K562 (cell line): Measurements from ENCODE around the gene LRP2. TPM values are rescaled to one million over a fixed set of nuclear protein-coding genes. Genes with fewer than 3 reads are reported as not detected.

ENCODE experiments used
- ATAC-seq: fragments of 200-7000 bp; cut with Tn5 transposase; 3 replicates; pipeline ENCODE4 v1.9.1; 2020; ENCODE audit warnings: moderate library complexity
- BruUV-seq: library from RNA; stranded (reverse); fragments of 400-500 nt; replicated peaks from 2 replicates; lab custom pipeline; 2021; lab: Mats Ljungman, UMichigan
- CTCF ChIA-PET: fragments of 300-600 bp; formaldehyde crosslinking; extraction: SDS; loops from one replicate; lab custom pipeline; 2021; ENCODE audit warnings: low intra/inter-chr PET ratio; lab: Yijun Ruan, JAX
- POLR2A ChIA-PET: fragments of 300-600, 350-650 bp; sonication (Branson Sonifier 250); formaldehyde crosslinking; extraction: SDS; loops from one replicate; lab custom pipeline; 2021; ENCODE audit warnings: antibody characterized with exemption, inconsistent platforms; lab: Yijun Ruan, JAX
- DNase-seq, 4 experiments: peaks; one replicate each; pipeline versions ENCODE4 v3.0.0 to v3.0.0-alpha.2; 2011 to 2018; ENCODE audit warnings: low spot score in 3 of 4, mixed read lengths in 3 of 4; ENCODE audit errors: extremely low read depth in 1 of 4
- FAIRE-seq: peaks from 2 replicates; lab custom pipeline; 2011; peaks lifted over from hg19 to GRCh38; lab: Jason Lieb, UNC
- H2AFZ ChIP-seq: 2 replicates; pipeline ENCODE4 v1.6.0; 2011; ENCODE audit warnings: low read depth, low read length, control low read depth, inconsistent platforms
- H3K27ac ChIP-seq: fragments of 200-600 bp; 3 replicates; pipeline ENCODE4 v1.8.0; 2011; ENCODE audit warnings: low read depth, mild to moderate bottlenecking, control low read depth, inconsistent platforms, low read length, moderate library complexity, mixed read lengths; ENCODE audit errors: extremely low read depth
- H3K27me3 ChIP-seq, 2 experiments: fragments of 300-600 bp in 1 of 2; 2 replicates in 1 of 2; 3 replicates in 1 of 2; pipeline versions ENCODE4 v1.6.0 to v1.8.0; 2011; ENCODE audit warnings: inconsistent platforms in 2 of 2, low read length in 2 of 2, mild to moderate bottlenecking in 1 of 2, mixed read lengths in 1 of 2, moderate library complexity in 1 of 2; ENCODE audit not compliant: control insufficient read depth in 2 of 2, insufficient read depth in 2 of 2
- H3K36me3 ChIP-seq: fragments of 300-600 bp; 3 replicates; pipeline ENCODE4 v1.8.0; 2011; ENCODE audit warnings: mild to moderate bottlenecking, low read length, inconsistent platforms; ENCODE audit not compliant: control insufficient read depth, insufficient read depth
- H3K4me1 ChIP-seq, 2 experiments: fragments of 200-600 bp in 1 of 2; replicated peaks in 1 of 2; 2 replicates in 1 of 2; 3 replicates in 1 of 2; pipeline versions ENCODE4 v1.5.1 to v1.8.0; 2011; ENCODE audit warnings: inconsistent platforms in 2 of 2, low read length in 2 of 2, mild to moderate bottlenecking in 1 of 2, mixed read lengths in 1 of 2, moderate library complexity in 1 of 2; ENCODE audit not compliant: control insufficient read depth in 2 of 2, insufficient read depth in 2 of 2
- H3K4me2 ChIP-seq: 2 replicates; pipeline ENCODE4 v1.6.1; 2011; ENCODE audit warnings: low read length, control low read depth, inconsistent platforms, mixed read lengths; ENCODE audit not compliant: insufficient read depth
- H3K4me3 ChIP-seq: fragments of 200-600 bp; sonication (generic), shearing (Covaris generic); 2 replicates; pipeline ENCODE4 v1.5.1; 2016; ENCODE audit warnings: control low read depth, inconsistent platforms
- H3K79me2 ChIP-seq: fragments of 200-600 bp; 3 replicates; pipeline ENCODE4 v1.8.0; 2011; ENCODE audit warnings: low read length, inconsistent platforms; ENCODE audit not compliant: control insufficient read depth, insufficient read depth
- H3K9ac ChIP-seq, 2 experiments: 2 replicates each; pipeline versions ENCODE4 v1.6.0 to v1.6.1; 2011; ENCODE audit warnings: low read depth in 2 of 2, low read length in 2 of 2, control low read depth in 1 of 2, inconsistent platforms in 1 of 2, mild to moderate bottlenecking in 1 of 2, mixed read lengths in 1 of 2; ENCODE audit not compliant: insufficient read depth in 1 of 2
- H3K9me1 ChIP-seq: one replicate; pipeline ENCODE4 v1.6.0; 2011; ENCODE audit warnings: inconsistent platforms, mild to moderate bottlenecking, low read length, moderate library complexity; ENCODE audit not compliant: control insufficient read depth, insufficient read depth
- H3K9me3 ChIP-seq: replicated peaks from 2 replicates; pipeline ENCODE4 v1.5.1; 2011; ENCODE audit warnings: low read depth, low read length, inconsistent platforms; ENCODE audit not compliant: control insufficient read depth, insufficient read depth
- H4K20me1 ChIP-seq: replicated peaks from 2 replicates; pipeline ENCODE4 v1.6.1; 2011; ENCODE audit warnings: low read length, inconsistent platforms, mixed read lengths; ENCODE audit not compliant: control insufficient read depth, insufficient read depth
- BACH1 ChIP-seq: fragments of 200-800 bp; sonication (Bioruptor generic); IDR thresholded peaks from 2 replicates; pipeline ENCODE4 v1.6.1; 2016; ENCODE audit warnings: missing genetic modification characterization, missing compliant biosample characterization
- CEBPB ChIP-seq: fragments of 450-650 bp; IDR thresholded peaks from 2 replicates; pipeline ENCODE4 v1.6.1; 2016; ENCODE audit warnings: missing genetic modification characterization, missing compliant biosample characterization
- GATAD2B ChIP-seq: fragments of 450-650 bp; IDR thresholded peaks from 2 replicates; pipeline ENCODE4 v1.6.1; 2017; ENCODE audit warnings: mild to moderate bottlenecking, borderline replicate concordance
- GTF2B ChIP-seq: IDR thresholded peaks from 2 replicates; pipeline ENCODE4 v1.6.1; 2011; ENCODE audit not compliant: insufficient read length; ENCODE audit errors: extremely low read depth
- KLF10 ChIP-seq: fragments of 250-450 bp; sonication (Bioruptor Pico); IDR thresholded peaks from 2 replicates; pipeline ENCODE4 v1.6.1; 2021; ENCODE audit warnings: matching md5 sums
- MCM2 ChIP-seq: fragments of 450-650 bp; IDR thresholded peaks from 2 replicates; pipeline ENCODE4 v1.6.1; 2017; ENCODE audit warnings: low read depth, mild to moderate bottlenecking
- PRPF4 ChIP-seq: fragments of 200-400 bp; formaldehyde crosslinking; IDR thresholded peaks from one replicate; pipeline ENCODE4 v1.6.1; 2017; ENCODE audit warnings: low read length, low read depth, mild to moderate bottlenecking; ENCODE audit not compliant: insufficient read depth, poor library complexity, severe bottlenecking
- TCFL5 ChIP-seq: fragments of 250-450 bp; sonication (Bioruptor Pico); conservative IDR thresholded peaks from 2 replicates; pipeline ENCODE4 v1.6.1; 2021; ENCODE audit warnings: mild to moderate bottlenecking, moderate library complexity, matching md5 sums
- THRAP3 ChIP-seq: fragments of 450-650 bp; IDR thresholded peaks from 2 replicates; pipeline ENCODE4 v1.6.1; 2016; ENCODE audit warnings: mild to moderate bottlenecking, inconsistent platforms, borderline replicate concordance
- THRB ChIP-seq: fragments of 450-650 bp; formaldehyde crosslinking; conservative IDR thresholded peaks from 2 replicates; pipeline ENCODE4 v1.4.0; 2022; ENCODE audit warnings: mild to moderate bottlenecking, missing genetic modification characterization
- TRIM28 ChIP-seq: fragments of 450-650 bp; IDR thresholded peaks from 2 replicates; pipeline ENCODE4 v1.6.1; 2017
- USF2 ChIP-seq: sonication (generic); formaldehyde crosslinking; IDR thresholded peaks from 2 replicates; pipeline ENCODE4 v1.5.0; 2020; ENCODE audit warnings: missing genetic modification reagents
- XRCC3 ChIP-seq: fragments of 450-650 bp; IDR thresholded peaks from 2 replicates; pipeline ENCODE4 v1.6.1; 2017; ENCODE audit warnings: mild to moderate bottlenecking, moderate library complexity
- ZFP91 ChIP-seq: sonication (generic); formaldehyde crosslinking; IDR thresholded peaks from 2 replicates; pipeline ENCODE4 v1.8.0; 2022; ENCODE audit warnings: mild to moderate bottlenecking, missing genetic modification reagents
- ZNF384 ChIP-seq: IDR thresholded peaks from 2 replicates; pipeline ENCODE4 v1.6.1; 2012; ENCODE audit warnings: low read depth, low read length, improper control_type of control experiment
- ZNF507 ChIP-seq: conservative IDR thresholded peaks from 2 replicates; pipeline ENCODE4 v1.6.1; 2017; ENCODE audit warnings: missing genetic modification characterization, missing compliant biosample characterization
- ZNF76 ChIP-seq: fragments of 250-450 bp; sonication (Bioruptor Pico); IDR thresholded peaks from 2 replicates; pipeline ENCODE4 v1.4.0; 2020; ENCODE audit warnings: mild to moderate bottlenecking, moderate library complexity, borderline replicate concordance
- WGBS: fragments of 100-300 bp; shearing (Covaris generic); methylation state at CpG from one replicate; pipeline ENCODE4 v1.1.6; 2016; ENCODE audit warnings: low coverage, mixed read lengths; ENCODE audit not compliant: insufficient coverage; ENCODE audit errors: missing lambda C conversion rate; 5-methylcytosine and 5-hydroxymethylcytosine counted together
- in situ Hi-C: fragments of 300-500 bp; cut with MboI; formaldehyde crosslinking; loops from 4 replicates; pipeline ENCODE4 v1.15.0; 2018; ENCODE audit warnings: inconsistent platforms, mixed read lengths
- intact Hi-C: fragments of 100-400 bp; cut with micrococcal nuclease; formaldehyde crosslinking; loops from 2 replicates; pipeline ENCODE4 v1.14.2; 2022
- polyA plus RNA-seq, 8 experiments: library from polyadenylated mRNA; depleted of rRNA in 4 of 8; stranded (reverse) in 5 of 8; unstranded in 3 of 8; fragments of >200 nt; fragmentation: Nextera tagmentation in 2 of 8; fragmentation: Illumina TruSeq in 1 of 8; extraction: Ambion mirVana in 2 of 8; extraction: Trizol in 1 of 8; gene quantifications; 2 replicates each; pipeline versions ENCODE4 v1.2.1 to v1.2.3, GENCODE V29; 2011 to 2014; ENCODE audit warnings: inconsistent platforms in 1 of 8, missing spikeins in 1 of 8
- total RNA-seq, 7 experiments: library from RNA; depleted of rRNA in 6 of 7; stranded (reverse); fragments of >200 nt in 6 of 7; fragmentation: Illumina TruSeq in 2 of 7; extraction: Trizol in 2 of 7; gene quantifications; 2 replicates each; pipeline versions ENCODE4 v1.2.1 to v1.2.3, GENCODE V29; 2011 to 2021; ENCODE audit warnings: low replicate concordance in 1 of 7

The LRP2 gene
- total and polyA plus RNA-seq, 9 of the 15 experiments (the other 6 are each of a cell fraction or from before 2014, with no cell fraction given), result 0.04 to 0.18 (median 0.11) TPM; not detected in 1

- ATAC-seq, result no peak
- Histone ChIP-seq H4K20me1 (no peaks in the 10 kb centered on the region), H3K27me3 (peaks cover 0 to 10% of the 10 kb centered on the region in 2 experiments; a peak in 4 of 5 replicates), H3K9me3 (no peaks in the 10 kb centered on the region), H2AFZ (no peak overlapping the region), H3K4me1 (no peaks in the 10 kb centered on the region), H3K4me3 (no peak overlapping the region), H3K27ac (no peak overlapping the region), H3K36me3 (no peaks in the 10 kb centered on the region), H3K4me2 (no peak overlapping the region), H3K9ac (no peak overlapping the region), H3K9me1 (no peaks in the 10 kb centered on the region), H3K79me2 (no peaks in the 10 kb centered on the region)
- no peak for TF ChIP-seq ZNF507 (tag)
- no peak for TF ChIP-seq THRB
- no peak for TF ChIP-seq KLF10 (CRISPR knock-in tag)
- no peak for TF ChIP-seq ZNF76 (CRISPR knock-in tag)
- TF ChIP-seq USF2 (CRISPR knock-in tag), result no peak
- TF ChIP-seq ZFP91, result no peak
- no peak for TF ChIP-seq PRPF4
- TF ChIP-seq GTF2B, result no peak
- no peak for TF ChIP-seq BACH1 (tag)
- TF ChIP-seq MCM2, result no peak
- TF ChIP-seq TRIM28, result no peak
- no peak for TF ChIP-seq TCFL5 (CRISPR knock-in tag)
- TF ChIP-seq ZNF384, result no peak
- TF ChIP-seq THRAP3, result no peak
- no peak for TF ChIP-seq GATAD2B
- no peak for TF ChIP-seq CEBPB
- TF ChIP-seq XRCC3, result no peak
- in situ Hi-C loops, result no loop called here
- ChIA-PET POLR2A (interaction anchor here (0.7 kb wide), 1 partner anchor 27 kb away, joined by 3 read pairs; no protein-coding TSS in a partner anchor), CTCF (interaction anchor here (0.7 kb wide), 1 partner anchor 118 kb away, joined by 3 read pairs; no protein-coding TSS in a partner anchor)
- intact Hi-C loops, result no loop called here
- no peak for DNase-seq
- BruUV-seq, result no TSS peak
- WGBS, result 0% methylated on average over 5 of the region's 5 CpGs
- FAIRE-seq, result no peak
Measured at GRCh38 chr2:169259402-169259801, 102.9 kb downstream of the LRP2 start.
